ENCODE results near the gene CNPY1. TPM values are rescaled to one million over a fixed set of nuclear protein-coding genes. Genes with fewer than 3 reads are reported as not detected.

CNPY1 gene
- total and polyA plus RNA-seq, 2 experiments from 2014 or later: not detected

DNA sequence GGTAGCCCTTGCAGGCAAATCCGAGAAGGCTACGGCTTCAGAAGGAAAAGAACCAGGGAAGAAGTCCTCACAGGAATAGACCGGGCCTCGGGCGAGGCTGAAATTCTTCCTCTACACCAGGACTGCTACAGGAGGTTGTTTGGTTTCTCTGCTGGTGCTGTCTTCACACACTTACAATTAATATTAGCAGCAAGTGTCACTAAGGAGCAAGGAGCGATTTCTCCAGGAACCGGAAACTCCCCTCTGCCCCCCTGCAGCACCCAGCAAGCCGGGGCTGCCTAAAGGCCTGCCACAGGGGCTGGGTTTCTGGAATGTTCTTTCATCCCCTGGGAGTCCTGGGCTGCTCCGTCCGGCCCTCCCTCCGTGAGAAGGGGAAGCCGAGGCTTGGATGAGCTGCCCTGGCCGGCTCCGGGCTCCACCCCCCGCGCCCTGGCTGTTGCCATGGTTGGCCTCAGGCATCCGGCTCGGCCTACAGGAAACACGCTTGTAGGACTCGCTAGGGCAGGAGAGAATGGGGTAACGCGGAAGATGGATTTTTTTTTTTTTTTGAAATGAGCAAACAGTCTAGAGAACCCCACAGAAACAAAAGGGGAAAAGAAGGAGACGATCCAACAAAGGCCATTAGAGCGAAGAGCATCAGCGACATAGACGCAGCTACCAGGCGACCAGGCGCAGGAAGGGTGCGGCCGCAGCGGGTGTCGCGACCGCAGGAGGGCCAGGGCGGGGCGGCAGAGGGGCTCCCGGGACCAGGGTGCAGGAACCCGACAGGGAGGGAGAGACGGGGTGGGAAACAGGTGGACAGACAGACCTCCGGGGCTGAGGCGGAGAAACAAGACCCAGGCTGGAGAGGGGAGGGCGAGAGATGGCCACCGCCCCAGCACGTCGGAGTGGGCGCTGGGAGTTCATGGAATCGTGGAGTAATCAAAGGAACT is 55.4 kb downstream of the CNPY1 start:
- H4K20me1 ChIP-seq (ENCODE audit: insufficient read depth): no peaks in the 10 kb centered on the region
- H3F3A ChIP-seq (ENCODE audit: insufficient read depth): no peaks in the 10 kb centered on the region
- no peaks in the 10 kb centered on the region for H3K9me2 ChIP-seq (ENCODE audit: insufficient read depth)
- H3K36me3 ChIP-seq (ENCODE audit: low read depth): no peaks in the 10 kb centered on the region
- peak overlapping the region; percentile 89 for H3K4me2 ChIP-seq (ENCODE audit: unreplicated experiment)
- in situ Hi-C loops (cut with MboI): no loop called here
- H3K4me3 ChIP-seq: peak overlapping the region; percentile 67
- H3K4me1 ChIP-seq (ENCODE audit: insufficient read depth): no peaks in the 10 kb centered on the region
- WGBS, 2 experiments (ENCODE audit: low coverage in 1 of 2, low lambda C conversion rate in 2 of 2, missing lambda C conversion rate in 2 of 2): 16 to 20% methylated on average over 38 to 47 of the region's 47 CpGs
- peak overlapping the region; percentile 94 for H2AFZ ChIP-seq
- peak; percentile 57 for DNase-seq
- H3K27ac ChIP-seq: no peak overlapping the region
- no peak for TF ChIP-seq EZH2 (IDR thresholded peaks at IDR 0.05; ENCODE audit: insufficient read depth, poor library complexity, severe bottlenecking)
- no peak for TF ChIP-seq EZH2phosphoT487 (IDR thresholded peaks at IDR 0.05; ENCODE audit: insufficient read depth, low read depth)
- no peaks in the 10 kb centered on the region for H3K9me3 ChIP-seq (ENCODE audit: low read depth)
- H3K79me2 ChIP-seq (ENCODE audit: insufficient read depth): no peaks in the 10 kb centered on the region
- H3K27me3 ChIP-seq (replicated peaks; ENCODE audit: insufficient read depth): no peaks in the 10 kb centered on the region; the same call in 1 of the 2 replicates
- H3K9ac ChIP-seq: peak overlapping the region; percentile 14; the same call in 1 of the 2 replicates

DNA sequence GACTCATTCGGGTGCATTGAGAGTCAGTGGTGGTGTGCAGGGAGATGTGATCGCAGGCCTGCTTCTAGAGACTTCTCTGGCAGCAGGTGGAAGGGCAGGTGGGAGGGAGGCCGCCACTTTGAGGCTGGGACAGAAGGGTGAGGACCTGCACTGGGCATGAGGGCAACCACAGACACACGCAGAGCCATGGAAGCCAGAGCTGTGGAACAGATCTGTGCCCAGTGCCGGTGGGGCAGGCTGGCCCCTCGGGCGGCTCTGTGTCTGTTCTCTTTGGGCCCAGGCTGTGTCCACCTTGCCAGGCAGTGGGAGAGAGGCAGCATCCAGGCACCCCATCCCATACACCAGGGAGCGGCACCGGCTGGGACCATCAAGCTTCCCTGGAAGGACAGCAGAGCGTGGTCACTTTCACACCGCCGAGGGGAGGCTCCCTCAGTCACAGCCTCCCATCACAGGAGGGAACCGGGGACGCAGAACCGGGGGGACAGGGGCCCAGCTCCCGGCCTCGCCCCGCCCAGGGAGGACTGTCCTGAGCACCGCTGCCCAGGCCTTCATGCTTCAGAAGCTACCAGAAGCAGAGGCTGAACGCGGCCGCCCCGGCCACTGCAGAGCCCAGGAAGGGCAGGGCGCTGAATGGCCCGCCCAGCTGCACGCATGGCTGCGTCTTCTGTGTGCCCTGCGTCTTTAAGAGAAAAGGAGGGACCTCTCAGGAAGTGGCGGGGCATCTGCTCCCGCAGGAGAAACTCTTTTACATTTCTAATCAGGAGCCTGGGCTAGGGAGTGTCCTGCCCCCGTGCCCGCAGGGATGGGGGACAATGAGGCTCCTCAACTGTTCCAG is 56.3 kb downstream of the CNPY1 start:
- no peak for TF ChIP-seq EZH2phosphoT487 (IDR thresholded peaks at IDR 0.05; ENCODE audit: insufficient read depth, low read depth)
- no peak for TF ChIP-seq EZH2 (IDR thresholded peaks at IDR 0.05; ENCODE audit: insufficient read depth, poor library complexity, severe bottlenecking)
- Histone ChIP-seq H3K27ac (no peak overlapping the region), H3K9me2 (ENCODE audit: insufficient read depth) (no peaks in the 10 kb centered on the region), H3K27me3 (replicated peaks; ENCODE audit: insufficient read depth) (no peaks in the 10 kb centered on the region; the same call in 1 of the 2 replicates), H2AFZ (peak overlapping the region; percentile 94), H3K36me3 (ENCODE audit: low read depth) (no peaks in the 10 kb centered on the region), H3K79me2 (ENCODE audit: insufficient read depth) (no peaks in the 10 kb centered on the region), H3K4me2 (ENCODE audit: unreplicated experiment) (peak overlapping the region; percentile 89), H3K9ac (peak overlapping the region; percentile 14; the same call in 1 of the 2 replicates), H4K20me1 (ENCODE audit: insufficient read depth) (no peaks in the 10 kb centered on the region), H3K4me3 (peak overlapping the region; percentile 67), H3K9me3 (ENCODE audit: low read depth) (no peaks in the 10 kb centered on the region), H3F3A (ENCODE audit: insufficient read depth) (no peaks in the 10 kb centered on the region), H3K4me1 (ENCODE audit: insufficient read depth) (no peaks in the 10 kb centered on the region)
- WGBS, 2 experiments (ENCODE audit: low coverage in 1 of 2, low lambda C conversion rate in 2 of 2, missing lambda C conversion rate in 2 of 2): 24 to 26% methylated on average over 30 to 31 of the region's 32 CpGs
- DNase-seq: peak; percentile 62
- in situ Hi-C loops (cut with MboI): no loop called here

DNA sequence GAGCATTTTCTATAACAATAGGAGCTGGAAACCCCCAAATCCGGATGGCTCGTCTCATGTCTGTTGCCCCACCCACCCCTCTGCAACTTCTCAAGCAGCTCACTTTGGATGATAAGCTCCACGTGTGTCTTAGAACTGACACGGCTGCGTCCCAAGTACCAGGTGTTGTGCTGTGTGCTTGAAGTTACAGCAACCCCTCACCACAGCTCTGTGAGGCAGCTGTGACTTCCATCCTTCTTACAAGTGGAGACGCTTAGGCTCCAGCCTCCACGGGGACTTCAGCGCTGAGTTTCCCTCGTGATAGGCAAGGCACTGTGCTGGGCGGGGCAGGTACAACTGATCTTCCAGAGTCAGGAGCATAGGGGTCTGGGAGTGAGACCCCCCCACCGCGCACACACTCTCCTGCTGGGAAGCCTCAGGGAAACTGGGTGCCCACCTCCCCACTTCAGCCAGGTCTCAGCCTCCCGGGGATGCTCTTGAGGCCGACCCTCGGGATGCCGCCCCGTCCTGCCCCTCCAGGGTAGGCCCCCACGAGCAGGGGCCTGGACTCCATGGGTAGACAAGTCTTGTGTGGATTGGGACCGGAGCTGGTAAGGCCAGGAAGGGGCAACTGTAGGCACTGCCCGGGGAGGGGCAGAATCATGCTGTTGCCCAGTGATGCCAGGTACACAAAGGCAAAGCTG is 57.1 kb downstream of the CNPY1 start:
- no peak overlapping the region for H3K27ac ChIP-seq
- no peaks in the 10 kb centered on the region for H3K36me3 ChIP-seq (ENCODE audit: low read depth)
- H3K9me3 ChIP-seq (ENCODE audit: low read depth): no peaks in the 10 kb centered on the region
- H3K27me3 ChIP-seq (replicated peaks; ENCODE audit: insufficient read depth): no peaks in the 10 kb centered on the region; the same call in 1 of the 2 replicates
- no peak for DNase-seq
- H3K4me3 ChIP-seq: no peak overlapping the region
- WGBS, 2 experiments (ENCODE audit: low coverage in 1 of 2, low lambda C conversion rate in 2 of 2, missing lambda C conversion rate in 2 of 2): 58 to 61% methylated on average over 20 of the region's 20 CpGs
- no peaks in the 10 kb centered on the region for H3F3A ChIP-seq (ENCODE audit: insufficient read depth)
- no peaks in the 10 kb centered on the region for H3K4me1 ChIP-seq (ENCODE audit: insufficient read depth)
- no peak for TF ChIP-seq EZH2 (IDR thresholded peaks at IDR 0.05; ENCODE audit: insufficient read depth, poor library complexity, severe bottlenecking)
- TF ChIP-seq EZH2phosphoT487 (IDR thresholded peaks at IDR 0.05; ENCODE audit: insufficient read depth, low read depth): no peak
- in situ Hi-C loops (cut with MboI): no loop called here
- H3K9ac ChIP-seq: no peak overlapping the region
- H3K4me2 ChIP-seq (ENCODE audit: unreplicated experiment): no peak overlapping the region
- H2AFZ ChIP-seq: no peak overlapping the region
- no peaks in the 10 kb centered on the region for H3K9me2 ChIP-seq (ENCODE audit: insufficient read depth)
- no peaks in the 10 kb centered on the region for H3K79me2 ChIP-seq (ENCODE audit: insufficient read depth)
- H4K20me1 ChIP-seq (ENCODE audit: insufficient read depth): no peaks in the 10 kb centered on the region
